Sigmoid colon (tissue), 3 donors: Measurements from ENCODE around the gene KRT14.

Source experiments
- CTCF ChIP-seq, 4 experiments: fragments of 450-650 bp in 3 of 4; fragments of 200-600 bp in 1 of 4; IDR thresholded peaks; one replicate each; pipeline ENCODE4 v1.5.1; 2016 to 2019; ENCODE audit warnings: antibody characterized with exemption in 4 of 4, mild to moderate bottlenecking in 3 of 4, moderate library complexity in 2 of 4
- POLR2A ChIP-seq, 2 donors: fragments of 450-650 bp; IDR thresholded peaks; one replicate each; pipeline ENCODE4 v1.6.1; 2016; ENCODE audit warnings: antibody characterized with exemption in 2 of 2, mild to moderate bottlenecking in 2 of 2, moderate library complexity in 2 of 2

GRCh38 chr17:41631898-41632285, 45.2 kb upstream of the KRT14 start:
- TF ChIP-seq CTCF (IDR thresholded peaks at IDR 0.05), result no peak
- no peak for TF ChIP-seq POLR2A (IDR thresholded peaks at IDR 0.05)
